HG03025 (cell line): ENCODE data around the gene OR6S1.
"Not testable (repeated sequence)": the region's sequence is repeated elsewhere in the genome, so short reads cannot be mapped to it uniquely, and the experiment has no call there.

ENCODE experiments used
- ATAC-seq: cut with Tn5 transposase; IDR thresholded peaks from one replicate; pipeline ENCODE4 v1.9.1; 2021; ENCODE audit warnings: mild to moderate bottlenecking, moderate library complexity; ENCODE audit not compliant: unreplicated experiment, low FRiP score

Gene OR6S1

GRCh38 chr14:20613094-20614037 lies 28.1 kb downstream of the OR6S1 start:
- ATAC-seq, result peak; percentile 45

DNA sequence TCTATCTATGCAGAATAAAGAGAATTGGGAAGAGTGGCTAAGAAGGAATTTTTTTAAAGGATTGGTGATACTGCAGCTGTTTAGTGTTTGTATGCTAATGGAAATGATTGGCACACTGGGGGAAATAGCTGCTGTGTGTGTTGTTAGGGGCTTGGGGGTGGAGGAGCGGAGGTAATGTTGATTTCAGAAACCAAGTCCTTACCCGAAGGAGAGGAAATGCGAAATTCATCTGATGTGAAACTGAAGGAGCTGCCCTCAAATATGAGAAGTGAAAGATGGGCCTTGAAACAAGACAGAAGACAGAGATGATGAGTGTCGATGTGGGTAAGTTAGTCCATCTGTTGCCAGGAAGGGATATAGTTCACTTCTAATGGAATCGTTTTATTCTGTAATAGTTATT lies 29.1 kb downstream of the OR6S1 start:
- no peak for ATAC-seq

- no peak for ATAC-seq
Observed at GRCh38 chr14:20611277-20611676, 30.2 kb downstream of the OR6S1 start.

GRCh38 chr14:20610002-20610765 lies 31.3 kb downstream of the OR6S1 start:
- no peak for ATAC-seq

- ATAC-seq, result no peak
Observed at GRCh38 chr14:20609215-20610001, 32.1 kb downstream of the OR6S1 start.

DNA sequence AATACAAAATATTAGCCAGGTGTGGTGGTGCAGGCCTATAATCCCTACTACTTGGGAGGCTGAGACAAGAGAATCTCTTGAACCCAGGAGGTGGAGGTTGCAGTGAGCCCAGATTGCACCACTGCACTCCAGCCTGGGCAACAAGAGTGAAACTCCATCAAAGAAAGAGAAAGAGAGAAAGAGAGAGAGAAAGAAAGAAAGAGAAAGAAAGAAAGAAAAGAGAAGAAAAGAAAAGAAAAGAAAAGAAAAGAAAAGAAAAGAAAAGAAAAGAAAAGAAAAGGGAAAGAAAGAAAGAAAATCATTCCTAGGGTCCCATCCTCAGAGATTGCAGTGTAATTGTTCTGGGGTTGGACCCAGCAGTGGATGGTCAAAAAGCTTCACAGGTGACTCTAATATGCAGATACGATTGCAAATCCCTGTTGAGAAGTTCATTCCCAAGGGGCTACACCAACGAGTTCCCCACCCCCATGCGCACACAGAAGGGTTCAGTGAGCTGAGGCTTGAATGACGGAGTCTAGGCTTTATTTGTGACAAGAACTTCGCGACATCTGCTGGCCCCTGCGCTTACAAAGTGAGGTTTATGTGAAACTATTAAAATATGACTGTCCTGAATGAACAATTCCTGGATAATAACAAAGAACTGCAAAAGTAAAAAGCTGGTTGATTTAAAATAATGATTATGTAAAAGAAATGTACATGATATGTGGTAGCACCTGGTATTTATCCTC lies 32.9 kb downstream of the OR6S1 start:
- no peak for ATAC-seq

GRCh38 chr14:20607617-20608016 lies 33.9 kb downstream of the OR6S1 start:
- ATAC-seq, result no peak

GRCh38 chr14:20606902-20607242 lies 34.6 kb downstream of the OR6S1 start:
- ATAC-seq, result no peak

GRCh38 chr14:20606190-20606901 lies 35.1 kb downstream of the OR6S1 start:
- ATAC-seq, result no peak

DNA sequence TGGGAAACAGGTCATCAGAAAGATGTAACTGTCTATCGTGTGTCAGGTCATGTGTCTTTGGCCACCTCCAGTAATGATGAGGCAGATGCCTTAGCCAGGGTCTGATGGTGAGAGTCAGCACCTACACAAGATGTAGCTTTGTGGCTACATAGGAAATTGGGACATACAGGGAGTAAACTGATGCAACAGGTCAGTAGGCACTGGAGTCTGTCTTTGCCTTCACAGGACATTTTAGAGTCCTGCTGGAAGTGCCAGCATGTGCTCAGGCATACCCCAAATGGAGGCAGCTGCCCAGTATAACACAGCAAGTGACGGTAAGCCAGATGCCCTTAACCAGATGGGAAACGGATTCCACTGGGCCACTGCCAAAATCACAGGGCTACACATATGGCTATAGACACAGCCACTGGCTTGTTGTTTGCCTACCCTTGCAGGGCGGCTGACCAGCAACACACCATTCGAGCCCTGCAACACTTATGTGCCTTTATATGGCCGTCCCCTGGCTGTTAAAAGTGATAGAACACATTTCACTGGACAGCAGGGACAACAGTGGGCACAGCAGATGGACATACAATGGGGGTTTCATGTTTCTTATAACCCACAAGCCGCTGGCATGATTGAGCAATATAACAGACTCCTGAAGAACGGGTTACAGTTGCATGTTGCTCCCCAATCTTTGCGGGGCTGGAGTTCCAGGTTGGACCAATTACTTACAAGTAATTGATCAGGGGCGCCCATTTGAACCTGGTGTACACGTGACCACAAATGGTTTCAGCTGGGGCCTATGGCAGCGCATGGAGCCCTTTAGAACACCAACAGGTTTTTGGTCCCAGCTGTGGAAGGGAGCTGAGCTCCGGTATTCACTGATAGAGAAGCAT lies 37.4 kb downstream of the OR6S1 start:
- no peak for ATAC-seq

DNA sequence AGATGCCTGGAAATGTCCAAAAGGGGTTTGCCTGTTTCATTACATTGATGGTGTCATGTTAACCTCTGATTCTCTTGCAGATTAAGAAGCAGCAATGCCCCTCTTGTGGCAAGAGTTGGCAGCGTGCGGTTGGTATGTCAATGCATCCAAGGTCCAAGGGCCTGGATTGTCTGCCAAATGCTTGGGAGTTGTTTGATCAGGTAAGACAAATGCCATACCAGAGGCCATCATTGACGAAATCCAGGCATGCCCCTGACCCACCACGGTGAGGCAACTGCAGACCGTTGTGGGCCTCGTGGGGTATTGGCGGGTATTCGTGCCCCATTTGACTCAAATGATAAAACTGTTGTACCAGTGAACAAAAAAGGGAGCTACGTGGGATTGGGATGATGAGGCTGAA lies 38.9 kb downstream of the OR6S1 start:
- no peak for ATAC-seq

DNA sequence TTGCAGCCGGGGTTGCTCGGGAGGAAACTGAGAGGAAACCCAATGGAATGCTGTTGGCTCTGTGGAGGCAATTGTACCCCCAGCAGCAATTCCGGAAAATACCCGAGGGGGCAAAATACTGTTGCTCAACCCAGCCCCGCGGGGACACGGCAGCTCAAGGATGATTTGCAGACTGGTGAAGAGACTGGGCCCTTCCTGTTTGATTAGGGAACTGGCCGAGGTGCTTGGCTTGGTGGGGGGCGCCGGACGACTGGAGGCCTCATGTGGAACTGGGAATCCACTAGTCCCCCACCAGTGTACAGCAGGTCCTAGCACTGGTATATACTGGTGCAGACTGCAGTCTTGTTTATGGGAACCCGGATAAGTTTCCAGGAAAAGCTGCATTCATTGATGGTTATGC lies 40.0 kb downstream of the OR6S1 start:
- no peak for ATAC-seq

- no peak for ATAC-seq
Observed at GRCh38 chr14:20597108-20597507, 44.4 kb downstream of the OR6S1 start.

DNA sequence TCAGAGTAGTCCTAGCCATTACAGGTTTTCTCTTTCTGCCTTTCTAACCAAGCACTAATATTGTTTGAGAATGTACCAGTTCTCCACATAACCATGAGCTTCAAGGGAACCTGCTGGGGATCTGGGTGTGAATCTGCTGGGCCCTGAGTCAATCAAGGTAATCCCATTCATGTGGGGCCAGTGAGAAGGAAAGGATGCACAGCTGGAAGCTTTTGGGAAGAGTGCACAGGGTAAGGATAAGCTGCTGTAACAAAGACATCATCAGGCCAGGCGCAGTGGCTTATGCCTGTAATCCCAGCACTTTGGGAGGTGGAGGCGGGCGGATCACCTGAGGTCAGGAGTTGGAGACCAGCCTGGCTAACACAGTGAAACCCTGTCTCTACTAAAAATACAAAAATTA lies 45.8 kb downstream of the OR6S1 start:
- ATAC-seq, result not testable (repeated sequence)

DNA sequence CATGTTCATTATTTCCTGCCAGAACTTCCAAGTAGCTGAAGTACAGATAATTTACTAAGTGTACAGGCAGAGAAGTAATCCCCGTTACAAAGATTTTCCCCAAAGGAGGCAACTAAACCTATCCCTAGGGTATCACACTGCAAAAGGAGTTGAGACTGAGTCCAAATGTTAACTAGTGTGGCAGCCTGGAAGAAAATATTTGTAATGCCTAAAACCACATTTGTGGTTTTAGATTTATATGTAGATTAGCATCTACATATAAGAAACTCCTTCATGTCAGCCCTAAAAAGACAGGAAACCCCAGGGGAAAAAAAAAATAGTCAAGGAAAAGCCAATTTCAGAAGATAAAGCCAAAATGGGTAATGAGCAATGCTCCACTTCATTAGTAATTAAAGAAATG lies 48.9 kb downstream of the OR6S1 start:
- no peak for ATAC-seq

DNA sequence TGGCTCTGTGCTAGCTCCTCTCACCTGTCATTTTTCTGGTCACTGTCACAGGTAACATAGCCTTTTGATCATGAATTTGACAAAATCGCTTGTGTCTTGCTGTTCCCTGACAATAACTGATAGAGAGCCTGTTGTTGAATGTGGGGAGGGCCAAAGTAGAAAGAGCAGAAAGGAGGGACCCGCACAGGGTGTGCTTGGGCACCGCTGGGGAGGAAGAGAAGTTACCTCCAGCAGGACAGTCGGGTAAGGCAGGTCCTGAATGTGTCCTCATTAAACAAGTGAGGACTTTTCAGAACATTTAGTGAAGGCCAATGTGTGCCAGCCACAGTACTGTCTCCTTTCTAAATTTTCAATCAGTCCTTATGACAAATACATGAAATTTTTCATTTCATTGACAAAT lies 50.3 kb downstream of the OR6S1 start, which contains the start of gene RNASE12:
TSS of gene RNASE12 (minus strand) at position 142 of the 400 bp plus-strand sequence. CDS start 653 bp downstream, outside the sequence.
- no peak for ATAC-seq
